Measurements from ENCODE around the gene GTF3A.

GRCh38 chr13:27427641-27428040 lies 3.2 kb downstream of the GTF3A start:
- TF ChIP-seq CTCF (IDR thresholded peaks at IDR 0.05), result no peak
- TF ChIP-seq POLR2A (IDR thresholded peaks at IDR 0.05), result no peak
- no peak for TF ChIP-seq POLR2AphosphoS5 (IDR thresholded peaks at IDR 0.05)
